GM12878 (cell line): ENCODE results near the gene EPB41L4B. TPM values are rescaled to one million over a fixed set of nuclear protein-coding genes. Genes with fewer than 3 reads are reported as not detected.

Experiments
- ATAC-seq: fragments of 200-7000 bp; cut with Tn5 transposase; 3 replicates; pipeline ENCODE4 v1.9.1; 2020; ENCODE audit warnings: mild to moderate bottlenecking, moderate library complexity
- BruUV-seq: library from RNA; stranded (reverse); fragments of 400-500 nt; replicated peaks from 2 replicates; lab custom pipeline; 2021; lab: Mats Ljungman, UMichigan
- CTCF ChIA-PET: fragments of 300-600 bp; sonication (Branson Sonifier 250); formaldehyde crosslinking; extraction: SDS; loops from one replicate; lab custom pipeline; 2021; ENCODE audit warnings: inconsistent platforms; lab: Yijun Ruan, JAX
- POLR2A ChIA-PET: fragments of 350-600 bp; formaldehyde crosslinking; extraction: SDS; loops from one replicate; lab custom pipeline; 2021; ENCODE audit warnings: inconsistent platforms; lab: Charles Lee
- RAD21 ChIA-PET: fragments of 300-600 bp; sonication (Branson Sonifier 250); formaldehyde crosslinking; loops from one replicate; lab custom pipeline; 2023; ENCODE audit warnings: antibody characterized with exemption; ENCODE audit not compliant: unreplicated experiment; lab: Charles Lee
- SMC1A ChIA-PET: fragments of 300-600 bp; sonication (Branson Sonifier 250); formaldehyde crosslinking; loops from one replicate; lab custom pipeline; 2023; ENCODE audit not compliant: unreplicated experiment, uncharacterized antibody; lab: Charles Lee
- DNase-seq: peaks from one replicate; pipeline ENCODE4 v3.0.0-alpha.2; 2011; ENCODE audit warnings: low read depth, low spot score
- FAIRE-seq: peaks from 3 replicates; lab custom pipeline; 2011; peaks lifted over from hg19 to GRCh38; lab: Jason Lieb, UNC
- H2AFZ ChIP-seq: 2 replicates; pipeline ENCODE4 v1.6.0; 2011; ENCODE audit warnings: low read depth, low read length, control low read depth; ENCODE audit not compliant: control insufficient read depth
- H3K27ac ChIP-seq: 2 replicates; pipeline ENCODE4 v1.5.1; 2011; ENCODE audit warnings: control low read depth; ENCODE audit not compliant: control insufficient read depth, insufficient read depth
- H3K27me3 ChIP-seq, 2 experiments: replicated peaks in 1 of 2; 2 replicates each; pipeline versions ENCODE4 v1.6.0 to v1.6.1; 2011; ENCODE audit warnings: low read length in 1 of 2; ENCODE audit not compliant: control insufficient read depth in 2 of 2, insufficient read depth in 2 of 2
- H3K36me3 ChIP-seq, 2 experiments: 2 replicates each; pipeline ENCODE4 v1.5.1; 2011; ENCODE audit warnings: low read length in 1 of 2; ENCODE audit not compliant: control insufficient read depth in 2 of 2, insufficient read depth in 2 of 2
- H3K4me1 ChIP-seq: 2 replicates; pipeline ENCODE4 v1.6.1; 2011; ENCODE audit warnings: mild to moderate bottlenecking, low read length, moderate library complexity, mixed read lengths; ENCODE audit not compliant: control insufficient read depth, insufficient read depth
- H3K4me2 ChIP-seq: 2 replicates; pipeline ENCODE4 v1.6.0; 2011; ENCODE audit warnings: control low read depth; ENCODE audit not compliant: control insufficient read depth, insufficient read depth
- H3K4me3 ChIP-seq: fragments of 200-600 bp; sonication (generic); 2 replicates; pipeline ENCODE4 v1.5.1; 2016
- H3K79me2 ChIP-seq: 2 replicates; pipeline ENCODE4 v1.6.0; 2011; ENCODE audit warnings: low read length; ENCODE audit not compliant: control insufficient read depth, insufficient read depth
- H3K9ac ChIP-seq: 2 replicates; pipeline ENCODE4 v1.8.0; 2011; ENCODE audit warnings: low read length, control low read depth, mixed read lengths; ENCODE audit not compliant: control insufficient read depth, insufficient read depth
- H3K9me3 ChIP-seq: replicated peaks from 3 replicates; pipeline ENCODE4 v1.5.1; 2011; ENCODE audit warnings: mild to moderate bottlenecking, low read length; ENCODE audit not compliant: control insufficient read depth, insufficient read depth
- H4K20me1 ChIP-seq: 2 replicates; pipeline ENCODE4 v1.6.0; 2011; ENCODE audit not compliant: control insufficient read depth, insufficient read depth
- BHLHE40 ChIP-seq, 2 experiments: fragments of 450-650 bp in 1 of 2; IDR thresholded peaks; 2 replicates each; pipeline ENCODE4 v1.6.1; 2011 to 2017; ENCODE audit warnings: low read depth in 2 of 2, borderline replicate concordance in 1 of 2, improper control_type of control experiment in 1 of 2, low read length in 1 of 2, mild to moderate bottlenecking in 1 of 2
- CBFB ChIP-seq: IDR thresholded peaks from 2 replicates; pipeline ENCODE4 v1.6.1; 2016; ENCODE audit warnings: antibody characterized with exemption, low read depth
- CREB1 ChIP-seq: IDR thresholded peaks from 2 replicates; pipeline ENCODE4 v1.6.1; 2012; ENCODE audit warnings: low read depth, mild to moderate bottlenecking, inconsistent platforms
- EGR1 ChIP-seq, 2 experiments: IDR thresholded peaks; 1 replicate in 1 of 2; 2 replicates in 1 of 2; pipeline ENCODE4 v1.6.1; 2011 to 2012; ENCODE audit warnings: low read depth in 2 of 2, low read length in 2 of 2, borderline replicate concordance in 1 of 2, mild to moderate bottlenecking in 1 of 2, moderate library complexity in 1 of 2
- ETV6 ChIP-seq, 2 experiments: fragments of 450-650 bp in 1 of 2; IDR thresholded peaks in 1 of 2; conservative IDR thresholded peaks in 1 of 2; 2 replicates each; pipeline ENCODE4 v1.6.1; 2014; ENCODE audit warnings: antibody characterized with exemption in 1 of 2, borderline replicate concordance in 1 of 2, low read depth in 1 of 2, mild to moderate bottlenecking in 1 of 2, moderate library complexity in 1 of 2
- FOXK2 ChIP-seq: fragments of 450-650 bp; IDR thresholded peaks from 2 replicates; pipeline ENCODE4 v1.6.1; 2017; ENCODE audit warnings: mild to moderate bottlenecking, moderate library complexity
- KAT2A ChIP-seq: conservative IDR thresholded peaks from 2 replicates; pipeline ENCODE4 v1.6.1; 2011; ENCODE audit warnings: low read depth, low read length; ENCODE audit not compliant: control insufficient read depth
- MYB ChIP-seq: fragments of 150-350 bp; IDR thresholded peaks from 2 replicates; pipeline ENCODE4 v1.6.1; 2014; ENCODE audit warnings: mild to moderate bottlenecking, low read depth, low read length, borderline replicate concordance
- NFIC ChIP-seq: IDR thresholded peaks from 2 replicates; pipeline ENCODE4 v1.6.1; 2012; ENCODE audit warnings: low read depth, mild to moderate bottlenecking, inconsistent platforms, low read length, moderate library complexity
- POLR2AphosphoS2 ChIP-seq: IDR thresholded peaks from 2 replicates; pipeline ENCODE4 v1.6.1; 2011; ENCODE audit warnings: low read depth, mild to moderate bottlenecking, low read length, improper control_type of control experiment, moderate library complexity
- RBBP5 ChIP-seq: fragments of 200-600 bp; sonication (generic); conservative IDR thresholded peaks from 2 replicates; pipeline ENCODE4 v1.6.1; 2016
- RELA ChIP-seq: fragments of 450-650 bp; IDR thresholded peaks from 2 replicates; pipeline ENCODE4 v1.8.0; 2014; ENCODE audit warnings: borderline replicate concordance; ENCODE audit not compliant: partially characterized antibody
- SUZ12 ChIP-seq: fragments of 200-600 bp; sonication (generic); IDR thresholded peaks from one replicate; pipeline ENCODE4 v1.6.1; 2018; ENCODE audit warnings: antibody characterized with exemption, mild to moderate bottlenecking; ENCODE audit not compliant: unreplicated experiment
- TCF12 ChIP-seq: IDR thresholded peaks from 2 replicates; pipeline ENCODE4 v1.6.1; 2011; ENCODE audit warnings: low read depth, mild to moderate bottlenecking, low read length
- YY1 ChIP-seq: IDR thresholded peaks from 2 replicates; pipeline ENCODE4 v1.6.1; 2011; ENCODE audit warnings: low read depth, mild to moderate bottlenecking, low read length
- in situ Hi-C: fragments of 300-500 bp; cut with MboI; formaldehyde crosslinking; loops from 9 replicates; pipeline ENCODE4 v1.14.3; 2018; ENCODE audit warnings: mixed read lengths
- intact Hi-C: fragments of 100-400 bp; cut with micrococcal nuclease; formaldehyde crosslinking; loops from one replicate; pipeline ENCODE4 v1.14.2; 2022; ENCODE audit not compliant: unreplicated experiment
- polyA plus RNA-seq, 11 experiments: library from polyadenylated mRNA; depleted of rRNA in 4 of 11; unstranded in 6 of 11; stranded (reverse) in 5 of 11; fragments of >200 nt; fragmentation: Nextera tagmentation in 4 of 11; fragmentation: Illumina TruSeq in 1 of 11; extraction: Ambion mirVana in 4 of 11; extraction: Trizol in 1 of 11; gene quantifications; 1 replicate in 1 of 11; 2 replicates in 10 of 11; pipeline versions ENCODE4 v1.2.1 to v1.2.3, GENCODE V29; 2011 to 2016; ENCODE audit warnings: inconsistent platforms in 2 of 11, missing spikeins in 2 of 11, low read depth in 1 of 11
- total RNA-seq, 4 experiments: library from RNA; depleted of rRNA in 3 of 4; stranded (reverse); fragments of >200 nt in 3 of 4; fragmentation: Illumina TruSeq in 1 of 4; extraction: Trizol in 1 of 4; gene quantifications; 2 replicates each; pipeline versions ENCODE4 v1.2.1 to v1.2.3, GENCODE V29; 2013 to 2021
- TF ChIP-seq, protein P1 (sequence below): IDR thresholded peaks from 2 replicates; pipeline ENCODE4 v1.6.1; 2012; ENCODE audit warnings: improper control_type of control experiment, low read depth, low read length; ENCODE audit not compliant: insufficient replicate concordance
- TF ChIP-seq, protein P2 (sequence below): IDR thresholded peaks from 2 replicates; pipeline ENCODE4 v1.6.1; 2012; ENCODE audit warnings: low read length, inconsistent platforms

The EPB41L4B gene
- total and polyA plus RNA-seq, 10 of the 15 experiments (the other 5 are each of a cell fraction or from before 2014, with no cell fraction given): 0.04 to 0.75 (median 0.13) TPM; not detected in 1

DNA sequence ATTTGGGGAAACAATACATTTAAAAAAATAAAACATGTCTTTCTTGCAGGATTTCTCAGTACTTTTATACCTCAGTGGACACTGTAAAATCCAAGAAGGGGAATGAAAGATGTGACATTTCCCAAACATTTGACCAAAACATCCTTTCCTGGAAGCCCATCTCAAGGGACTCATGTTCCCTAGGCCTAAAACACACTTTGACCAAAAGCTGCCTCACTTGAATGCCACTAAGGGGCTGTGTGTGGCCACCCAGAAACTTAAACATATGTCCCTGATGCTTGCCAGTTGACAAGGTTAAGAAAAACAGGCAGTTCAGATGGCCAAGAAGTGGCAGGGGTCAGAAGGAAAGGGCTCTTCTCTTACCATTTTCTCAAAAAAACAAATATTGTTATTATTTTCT, 73.6 kb downstream of the EPB41L4B start:
- Histone ChIP-seq H3K36me3 (no peaks in the 10 kb centered on the region), H3K4me2 (no peak overlapping the region), H4K20me1 (no peaks in the 10 kb centered on the region), H3K9ac (no peak overlapping the region), H3K79me2 (no peaks in the 10 kb centered on the region), H3K4me1 (no peaks in the 10 kb centered on the region), H3K27ac (no peak overlapping the region), H2AFZ (no peak overlapping the region), H3K9me3 (no peaks in the 10 kb centered on the region), H3K27me3 (no peaks in the 10 kb centered on the region; a peak in 1 of 4 replicates), H3K4me3 (no peak overlapping the region)
- in situ Hi-C loops (loop anchor here (5.0 to 10.0 kb wide), 2 partner anchors 155 to 228 kb away; no protein-coding TSS in a partner anchor), intact Hi-C loops (no loop called here)
- CTCF ChIA-PET: interaction anchor here (0.6 to 2.5 kb wide), 5 partner anchors 77 to 223 kb away, joined by 3 to 12 read pairs (median 4); no protein-coding TSS in a partner anchor
- RAD21 ChIA-PET: interaction anchor here (1.2 to 1.6 kb wide), 2 partner anchors 165 to 221 kb away, joined by 3 to 5 read pairs; no protein-coding TSS in a partner anchor
- POLR2A ChIA-PET: interaction anchor here (0.6 kb wide), 1 partner anchor 150 kb away, joined by 3 read pairs; no protein-coding TSS in a partner anchor
- BruUV-seq: no TSS peak
- ATAC-seq (no peak), FAIRE-seq (no peak), DNase-seq (no peak)
- SMC1A ChIA-PET: interaction anchor here (0.6 to 1.2 kb wide), 5 partner anchors 136 to 570 kb away, joined by 3 to 4 read pairs (median 3); no protein-coding TSS in a partner anchor
- no peak for TF ChIP-seq ETV6 (conservative IDR thresholded peaks at IDR 0.05 in 1 of 2, IDR thresholded peaks at IDR 0.05 in 1 of 2; ENCODE audit: borderline replicate concordance in 1 of 2, low read depth in 1 of 2)
- TF ChIP-seq KAT2A: no peak
- no peak for TF ChIP-seq NFIC
- TF ChIP-seq BHLHE40 (IDR thresholded peaks at IDR 0.05; ENCODE audit: borderline replicate concordance in 1 of 2, low read depth in 2 of 2, low read length in 1 of 2): no peak
- no peak for TF ChIP-seq RBBP5
- no peak for TF ChIP-seq FOXK2
- no peak for TF ChIP-seq MYB
- TF ChIP-seq, protein P1, sequence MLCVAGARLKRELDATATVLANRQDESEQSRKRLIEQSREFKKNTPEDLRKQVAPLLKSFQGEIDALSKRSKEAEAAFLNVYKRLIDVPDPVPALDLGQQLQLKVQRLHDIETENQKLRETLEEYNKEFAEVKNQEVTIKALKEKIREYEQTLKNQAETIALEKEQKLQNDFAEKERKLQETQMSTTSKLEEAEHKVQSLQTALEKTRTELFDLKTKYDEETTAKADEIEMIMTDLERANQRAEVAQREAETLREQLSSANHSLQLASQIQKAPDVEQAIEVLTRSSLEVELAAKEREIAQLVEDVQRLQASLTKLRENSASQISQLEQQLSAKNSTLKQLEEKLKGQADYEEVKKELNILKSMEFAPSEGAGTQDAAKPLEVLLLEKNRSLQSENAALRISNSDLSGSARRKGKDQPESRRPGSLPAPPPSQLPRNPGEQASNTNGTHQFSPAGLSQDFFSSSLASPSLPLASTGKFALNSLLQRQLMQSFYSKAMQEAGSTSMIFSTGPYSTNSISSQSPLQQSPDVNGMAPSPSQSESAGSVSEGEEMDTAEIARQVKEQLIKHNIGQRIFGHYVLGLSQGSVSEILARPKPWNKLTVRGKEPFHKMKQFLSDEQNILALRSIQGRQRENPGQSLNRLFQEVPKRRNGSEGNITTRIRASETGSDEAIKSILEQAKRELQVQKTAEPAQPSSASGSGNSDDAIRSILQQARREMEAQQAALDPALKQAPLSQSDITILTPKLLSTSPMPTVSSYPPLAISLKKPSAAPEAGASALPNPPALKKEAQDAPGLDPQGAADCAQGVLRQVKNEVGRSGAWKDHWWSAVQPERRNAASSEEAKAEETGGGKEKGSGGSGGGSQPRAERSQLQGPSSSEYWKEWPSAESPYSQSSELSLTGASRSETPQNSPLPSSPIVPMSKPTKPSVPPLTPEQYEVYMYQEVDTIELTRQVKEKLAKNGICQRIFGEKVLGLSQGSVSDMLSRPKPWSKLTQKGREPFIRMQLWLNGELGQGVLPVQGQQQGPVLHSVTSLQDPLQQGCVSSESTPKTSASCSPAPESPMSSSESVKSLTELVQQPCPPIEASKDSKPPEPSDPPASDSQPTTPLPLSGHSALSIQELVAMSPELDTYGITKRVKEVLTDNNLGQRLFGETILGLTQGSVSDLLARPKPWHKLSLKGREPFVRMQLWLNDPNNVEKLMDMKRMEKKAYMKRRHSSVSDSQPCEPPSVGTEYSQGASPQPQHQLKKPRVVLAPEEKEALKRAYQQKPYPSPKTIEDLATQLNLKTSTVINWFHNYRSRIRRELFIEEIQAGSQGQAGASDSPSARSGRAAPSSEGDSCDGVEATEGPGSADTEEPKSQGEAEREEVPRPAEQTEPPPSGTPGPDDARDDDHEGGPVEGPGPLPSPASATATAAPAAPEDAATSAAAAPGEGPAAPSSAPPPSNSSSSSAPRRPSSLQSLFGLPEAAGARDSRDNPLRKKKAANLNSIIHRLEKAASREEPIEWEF: no peak
- TF ChIP-seq POLR2AphosphoS2: no peak
- TF ChIP-seq, protein P2, sequence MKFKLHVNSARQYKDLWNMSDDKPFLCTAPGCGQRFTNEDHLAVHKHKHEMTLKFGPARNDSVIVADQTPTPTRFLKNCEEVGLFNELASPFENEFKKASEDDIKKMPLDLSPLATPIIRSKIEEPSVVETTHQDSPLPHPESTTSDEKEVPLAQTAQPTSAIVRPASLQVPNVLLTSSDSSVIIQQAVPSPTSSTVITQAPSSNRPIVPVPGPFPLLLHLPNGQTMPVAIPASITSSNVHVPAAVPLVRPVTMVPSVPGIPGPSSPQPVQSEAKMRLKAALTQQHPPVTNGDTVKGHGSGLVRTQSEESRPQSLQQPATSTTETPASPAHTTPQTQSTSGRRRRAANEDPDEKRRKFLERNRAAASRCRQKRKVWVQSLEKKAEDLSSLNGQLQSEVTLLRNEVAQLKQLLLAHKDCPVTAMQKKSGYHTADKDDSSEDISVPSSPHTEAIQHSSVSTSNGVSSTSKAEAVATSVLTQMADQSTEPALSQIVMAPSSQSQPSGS: no peak
- no peak for TF ChIP-seq TCF12
- TF ChIP-seq SUZ12: no peak
- no peak for TF ChIP-seq CREB1
- TF ChIP-seq EGR1 (IDR thresholded peaks at IDR 0.05; ENCODE audit: borderline replicate concordance in 1 of 2, low read depth in 2 of 2, low read length in 2 of 2): no peak
- no peak for TF ChIP-seq CBFB
- no peak for TF ChIP-seq RELA
- no peak for TF ChIP-seq YY1
